HepG2 (cell line): Measurements from ENCODE around the gene SERBP1. TPM values are rescaled to one million over a fixed set of nuclear protein-coding genes. Genes with fewer than 3 reads are reported as not detected.

Source experiments
- ATAC-seq: fragments of 200-7000 bp; cut with Tn5 transposase; 3 replicates; pipeline ENCODE4 v1.9.1; 2020; ENCODE audit warnings: mild to moderate bottlenecking, moderate library complexity
- BruUV-seq: library from RNA; stranded (reverse); fragments of 400-500 nt; replicated peaks from 2 replicates; lab custom pipeline; 2021; lab: Mats Ljungman, UMichigan
- CTCF ChIA-PET: fragments of 300-600 bp; formaldehyde crosslinking; extraction: SDS; loops from one replicate; lab custom pipeline; 2021; ENCODE audit warnings: low total read pairs, inconsistent platforms, low intra/inter-chr PET ratio; lab: Yijun Ruan, JAX
- POLR2A ChIA-PET: fragments of 350-600 bp; sonication (Branson Sonifier 250); formaldehyde crosslinking; loops from one replicate; lab custom pipeline; 2020; ENCODE audit warnings: antibody characterized with exemption, inconsistent platforms; lab: Yijun Ruan, JAX
- DNase-seq: peaks from one replicate; pipeline ENCODE4 v3.0.0-alpha.2; 2015; ENCODE audit warnings: low spot score
- FAIRE-seq: peaks from 3 replicates; lab custom pipeline; 2011; peaks lifted over from hg19 to GRCh38; lab: Jason Lieb, UNC
- H2AFZ ChIP-seq: one replicate; pipeline ENCODE4 v1.6.1; 2011; ENCODE audit warnings: low read length, inconsistent platforms
- H3K27ac ChIP-seq: fragments of 300-600 bp; 3 replicates; pipeline ENCODE4 v1.8.0; 2011; ENCODE audit warnings: mixed run types, mild to moderate bottlenecking, mixed read lengths, low read length, inconsistent platforms; ENCODE audit not compliant: insufficient read depth; ENCODE audit errors: extremely low read length
- H3K27me3 ChIP-seq, 2 experiments: fragments of 200-600 bp in 1 of 2; 2 replicates in 1 of 2; 3 replicates in 1 of 2; pipeline versions ENCODE4 v1.6.0 to v1.8.0; 2011; ENCODE audit warnings: low read length in 2 of 2, mild to moderate bottlenecking in 2 of 2, moderate library complexity in 2 of 2, inconsistent platforms in 1 of 2; ENCODE audit not compliant: insufficient read depth in 2 of 2, control insufficient read depth in 1 of 2
- H3K36me3 ChIP-seq, 2 experiments: fragments of 200-600 bp in 1 of 2; replicated peaks in 1 of 2; 2 replicates in 1 of 2; 3 replicates in 1 of 2; pipeline versions ENCODE4 v1.5.1 to v1.8.0; 2011; ENCODE audit warnings: low read length in 2 of 2, inconsistent platforms in 1 of 2; ENCODE audit not compliant: insufficient read depth in 2 of 2, control insufficient read depth in 1 of 2
- H3K4me1 ChIP-seq: 2 replicates; pipeline ENCODE4 v1.5.1; 2012; ENCODE audit warnings: low read length, inconsistent platforms; ENCODE audit not compliant: insufficient read depth
- H3K4me2 ChIP-seq: 2 replicates; pipeline ENCODE4 v1.6.0; 2011; ENCODE audit warnings: low read depth, low read length, inconsistent platforms
- H3K4me3 ChIP-seq, 3 experiments: fragments of 200-600 bp in 1 of 3; sonication (generic), shearing (Covaris generic) in 1 of 3; replicated peaks in 1 of 3; 2 replicates each; pipeline ENCODE4 v1.5.1; 2011 to 2016; ENCODE audit warnings: low read length in 3 of 3, inconsistent platforms in 2 of 3, low read depth in 2 of 3, mild to moderate bottlenecking in 2 of 3, control low read depth in 1 of 3, mixed read lengths in 1 of 3; ENCODE audit not compliant: insufficient read depth in 1 of 3
- H3K79me2 ChIP-seq: one replicate; pipeline ENCODE4 v1.6.1; 2011; ENCODE audit warnings: low read length, inconsistent platforms; ENCODE audit not compliant: insufficient read depth
- H3K9ac ChIP-seq: 2 replicates; pipeline ENCODE4 v1.6.0; 2011; ENCODE audit warnings: mild to moderate bottlenecking, low read depth, low read length, inconsistent platforms; ENCODE audit not compliant: insufficient read depth
- H3K9me3 ChIP-seq: 2 replicates; pipeline ENCODE4 v1.5.1; 2012; ENCODE audit warnings: mild to moderate bottlenecking, low read length
- H4K20me1 ChIP-seq: 2 replicates; pipeline ENCODE4 v1.6.0; 2011; ENCODE audit warnings: inconsistent platforms, mild to moderate bottlenecking, low read length, moderate library complexity; ENCODE audit not compliant: insufficient read depth
- AGO1 ChIP-seq: fragments of 200-400 bp; formaldehyde crosslinking; IDR thresholded peaks from 2 replicates; pipeline ENCODE4 v1.6.1; 2017; ENCODE audit warnings: mild to moderate bottlenecking, low read depth, low read length, moderate library complexity; ENCODE audit not compliant: poor library complexity, severe bottlenecking
- HOXA9 ChIP-seq: sonication (generic); formaldehyde crosslinking; IDR thresholded peaks from 2 replicates; pipeline ENCODE4 v1.8.1; 2022; ENCODE audit warnings: missing genetic modification reagents, mild to moderate bottlenecking, moderate library complexity, borderline replicate concordance
- KDM2A ChIP-seq: sonication (generic); formaldehyde crosslinking; IDR thresholded peaks from 2 replicates; pipeline ENCODE4 v1.4.0; 2020; ENCODE audit warnings: low read depth, missing genetic modification reagents, borderline replicate concordance
- MED8 ChIP-seq: sonication (generic); formaldehyde crosslinking; IDR thresholded peaks from 2 replicates; pipeline ENCODE4 v1.8.1; 2023; ENCODE audit warnings: mild to moderate bottlenecking, missing genetic modification reagents; ENCODE audit not compliant: insufficient replicate concordance
- NCOA2 ChIP-seq: sonication (generic); formaldehyde crosslinking; IDR thresholded peaks from 2 replicates; pipeline ENCODE4 v1.8.0; 2022; ENCODE audit warnings: inconsistent platforms
- NR3C1 ChIP-seq: sonication (generic); formaldehyde crosslinking; IDR thresholded peaks from 2 replicates; pipeline ENCODE4 v1.4.0; 2020; ENCODE audit warnings: missing genetic modification reagents
- RBM22 ChIP-seq: fragments of 200-400 bp; formaldehyde crosslinking; optimal IDR thresholded peaks from 2 replicates; pipeline ENCODE3; 2017; ENCODE audit warnings: mild to moderate bottlenecking, low read length, moderate library complexity
- SMAD9 ChIP-seq: sonication (generic); formaldehyde crosslinking; IDR thresholded peaks from 2 replicates; pipeline ENCODE4 v1.5.1; 2020; ENCODE audit warnings: mild to moderate bottlenecking, missing genetic modification reagents
- SSRP1 ChIP-seq: IDR thresholded peaks from 2 replicates; pipeline ENCODE4 v1.6.1; 2016; ENCODE audit warnings: control low read depth
- XRCC5 ChIP-seq: fragments of 200-400 bp; formaldehyde crosslinking; optimal IDR thresholded peaks from 2 replicates; pipeline ENCODE3; 2017; ENCODE audit warnings: mild to moderate bottlenecking, low read length
- ZNF251 ChIP-seq: sonication (generic); formaldehyde crosslinking; IDR thresholded peaks from 2 replicates; pipeline ENCODE4 v1.9.0; 2021; ENCODE audit warnings: mild to moderate bottlenecking, missing genetic modification reagents
- ZNF335 ChIP-seq: sonication (generic); formaldehyde crosslinking; IDR thresholded peaks from 2 replicates; pipeline ENCODE4 v1.4.0; 2020; ENCODE audit warnings: missing genetic modification reagents
- ZNF362 ChIP-seq: sonication (generic); formaldehyde crosslinking; IDR thresholded peaks from 2 replicates; pipeline ENCODE4 v1.4.0; 2020; ENCODE audit warnings: missing genetic modification reagents, mild to moderate bottlenecking, borderline replicate concordance
- ZSCAN25 ChIP-seq: sonication (generic); formaldehyde crosslinking; IDR thresholded peaks from 2 replicates; pipeline ENCODE4 v1.8.0; 2022; ENCODE audit warnings: mild to moderate bottlenecking, missing genetic modification reagents
- WGBS: methylation state at CpG from one replicate; pipeline ENCODE4 v1.1.6; 2017; ENCODE audit warnings: low lambda C conversion rate; 5-methylcytosine and 5-hydroxymethylcytosine counted together
- in situ Hi-C: cut with HindIII; loops from 2 replicates; pipeline ENCODE4 v1.10.0; 2017; ENCODE audit warnings: low pct_unique_long_range_greater_than_20kb; ENCODE audit not compliant: extremely low pct_ligation_motif_present
- intact Hi-C: fragments of 100-400 bp; cut with micrococcal nuclease; formaldehyde crosslinking; loops from one replicate; pipeline ENCODE4 v1.10.0; 2022; ENCODE audit not compliant: unreplicated experiment
- polyA plus RNA-seq, 8 experiments: library from polyadenylated mRNA; depleted of rRNA in 3 of 8; stranded (reverse) in 7 of 8; unstranded in 1 of 8; fragments of >200 nt; fragmentation: Illumina TruSeq in 4 of 8; extraction: Trizol in 4 of 8; gene quantifications; 2 replicates each; pipeline versions ENCODE4 v1.2.1 to v1.2.3, GENCODE V29; 2011 to 2016; ENCODE audit warnings: low read depth in 4 of 8, missing spikeins in 1 of 8, mixed read lengths in 1 of 8; ENCODE audit not compliant: insufficient read depth in 1 of 8
- total RNA-seq, 5 experiments: library from RNA; depleted of rRNA; stranded (reverse); fragments of >200 nt; fragmentation: Illumina TruSeq; extraction: Trizol; gene quantifications; 2 replicates each; pipeline ENCODE4 v1.2.3, GENCODE V29; 2016; ENCODE audit warnings: low read depth in 1 of 5
- TF ChIP-seq, protein P1 (sequence below): sonication (generic); formaldehyde crosslinking; IDR thresholded peaks from 2 replicates; pipeline ENCODE4 v1.5.1; 2020; ENCODE audit warnings: mild to moderate bottlenecking, missing genetic modification reagents, borderline replicate concordance
- TF ChIP-seq, protein P2 (sequence below): IDR thresholded peaks from 2 replicates; pipeline ENCODE4 v1.6.1; 2016; ENCODE audit warnings: mild to moderate bottlenecking, missing biosample characterization, missing genetic modification reagents

SERBP1 gene
- total and polyA plus RNA-seq, 2 of the 13 experiments (the other 11 are each of a cell fraction or from before 2014, with no cell fraction given) = 175 to 281 TPM

GRCh38 chr1:67479146-67479891 lies 49.1 kb upstream of the SERBP1 start (continued):
- TF ChIP-seq, protein P1, sequence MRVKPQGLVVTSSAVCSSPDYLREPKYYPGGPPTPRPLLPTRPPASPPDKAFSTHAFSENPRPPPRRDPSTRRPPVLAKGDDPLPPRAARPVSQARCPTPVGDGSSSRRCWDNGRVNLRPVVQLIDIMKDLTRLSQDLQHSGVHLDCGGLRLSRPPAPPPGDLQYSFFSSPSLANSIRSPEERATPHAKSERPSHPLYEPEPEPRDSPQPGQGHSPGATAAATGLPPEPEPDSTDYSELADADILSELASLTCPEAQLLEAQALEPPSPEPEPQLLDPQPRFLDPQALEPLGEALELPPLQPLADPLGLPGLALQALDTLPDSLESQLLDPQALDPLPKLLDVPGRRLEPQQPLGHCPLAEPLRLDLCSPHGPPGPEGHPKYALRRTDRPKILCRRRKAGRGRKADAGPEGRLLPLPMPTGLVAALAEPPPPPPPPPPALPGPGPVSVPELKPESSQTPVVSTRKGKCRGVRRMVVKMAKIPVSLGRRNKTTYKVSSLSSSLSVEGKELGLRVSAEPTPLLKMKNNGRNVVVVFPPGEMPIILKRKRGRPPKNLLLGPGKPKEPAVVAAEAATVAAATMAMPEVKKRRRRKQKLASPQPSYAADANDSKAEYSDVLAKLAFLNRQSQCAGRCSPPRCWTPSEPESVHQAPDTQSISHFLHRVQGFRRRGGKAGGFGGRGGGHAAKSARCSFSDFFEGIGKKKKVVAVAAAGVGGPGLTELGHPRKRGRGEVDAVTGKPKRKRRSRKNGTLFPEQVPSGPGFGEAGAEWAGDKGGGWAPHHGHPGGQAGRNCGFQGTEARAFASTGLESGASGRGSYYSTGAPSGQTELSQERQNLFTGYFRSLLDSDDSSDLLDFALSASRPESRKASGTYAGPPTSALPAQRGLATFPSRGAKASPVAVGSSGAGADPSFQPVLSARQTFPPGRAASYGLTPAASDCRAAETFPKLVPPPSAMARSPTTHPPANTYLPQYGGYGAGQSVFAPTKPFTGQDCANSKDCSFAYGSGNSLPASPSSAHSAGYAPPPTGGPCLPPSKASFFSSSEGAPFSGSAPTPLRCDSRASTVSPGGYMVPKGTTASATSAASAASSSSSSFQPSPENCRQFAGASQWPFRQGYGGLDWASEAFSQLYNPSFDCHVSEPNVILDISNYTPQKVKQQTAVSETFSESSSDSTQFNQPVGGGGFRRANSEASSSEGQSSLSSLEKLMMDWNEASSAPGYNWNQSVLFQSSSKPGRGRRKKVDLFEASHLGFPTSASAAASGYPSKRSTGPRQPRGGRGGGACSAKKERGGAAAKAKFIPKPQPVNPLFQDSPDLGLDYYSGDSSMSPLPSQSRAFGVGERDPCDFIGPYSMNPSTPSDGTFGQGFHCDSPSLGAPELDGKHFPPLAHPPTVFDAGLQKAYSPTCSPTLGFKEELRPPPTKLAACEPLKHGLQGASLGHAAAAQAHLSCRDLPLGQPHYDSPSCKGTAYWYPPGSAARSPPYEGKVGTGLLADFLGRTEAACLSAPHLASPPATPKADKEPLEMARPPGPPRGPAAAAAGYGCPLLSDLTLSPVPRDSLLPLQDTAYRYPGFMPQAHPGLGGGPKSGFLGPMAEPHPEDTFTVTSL (CRISPR knock-in tag) = no peak
- TF ChIP-seq XRCC5 = no peak
- no peak for TF ChIP-seq ZSCAN25 (CRISPR knock-in tag)
- no peak for TF ChIP-seq RBM22
- TF ChIP-seq KDM2A = no peak
- TF ChIP-seq ZNF335 (CRISPR knock-in tag) = no peak
- TF ChIP-seq HOXA9 (CRISPR knock-in tag) = no peak
- TF ChIP-seq, all 625 proteins: peak for 0

GRCh38 chr1:67476906-67477305 lies 46.7 kb upstream of the SERBP1 start:
- intact Hi-C loops = no loop called here
- TF ChIP-seq ZNF362 (CRISPR knock-in tag) (no peak), NCOA2 (CRISPR knock-in tag) (no peak), NR3C1 (CRISPR knock-in tag) (no peak), AGO1 (no peak), SSRP1 (CRISPR knock-in tag) (no peak), ZNF251 (CRISPR knock-in tag) (no peak), SMAD9 (no peak), MED8 (no peak)
- TF ChIP-seq, protein P2, sequence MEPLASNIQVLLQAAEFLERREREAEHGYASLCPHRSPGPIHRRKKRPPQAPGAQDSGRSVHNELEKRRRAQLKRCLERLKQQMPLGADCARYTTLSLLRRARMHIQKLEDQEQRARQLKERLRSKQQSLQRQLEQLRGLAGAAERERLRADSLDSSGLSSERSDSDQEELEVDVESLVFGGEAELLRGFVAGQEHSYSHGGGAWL = no peak

More at GRCh38 chr1:67476906-67477305, 46.7 kb upstream of the SERBP1 start:
- H4K20me1 ChIP-seq = no peaks in the 10 kb centered on the region
- no peaks in the 10 kb centered on the region for H3K36me3 ChIP-seq
- in situ Hi-C loops = no loop called here
- H3K4me1 ChIP-seq = no peaks in the 10 kb centered on the region
- FAIRE-seq (no peak), ATAC-seq (no peak), DNase-seq (no peak)
- H3K4me2 ChIP-seq = no peak overlapping the region
- no TSS peak for BruUV-seq
- POLR2A ChIA-PET = no interaction called here
- 26% methylated on average over 5 of the region's 5 CpGs for WGBS
- no peak overlapping the region for H3K27ac ChIP-seq
- H3K9ac ChIP-seq = no peak overlapping the region
- no peaks in the 10 kb centered on the region for H3K9me3 ChIP-seq
- H3K27me3 ChIP-seq = no peaks in the 10 kb centered on the region; a peak in 1 of 5 replicates
- H2AFZ ChIP-seq = no peak overlapping the region
- no peak overlapping the region for H3K4me3 ChIP-seq
- no peaks in the 10 kb centered on the region for H3K79me2 ChIP-seq
- CTCF ChIA-PET = no interaction called here
